K562 (cell line): Measurements from ENCODE around the gene CD151. TPM values are rescaled to one million over a fixed set of nuclear protein-coding genes. Genes with fewer than 3 reads are reported as not detected.
A peak's percentile ranks its signal among the peaks of the same experiment; 100 is the strongest.

Experiments
- BRCA1 ChIP-seq, 2 experiments: fragments of 450-650 bp in 1 of 2; sonication (generic) in 1 of 2; formaldehyde crosslinking in 1 of 2; IDR thresholded peaks; 2 replicates each; pipeline versions ENCODE4 v1.5.0 to v1.6.1; 2017 to 2020; ENCODE audit warnings: mild to moderate bottlenecking in 1 of 2, missing genetic modification reagents in 1 of 2
- CC2D1A ChIP-seq: fragments of 450-650 bp; IDR thresholded peaks from 2 replicates; pipeline ENCODE4 v1.6.1; 2017; ENCODE audit warnings: mild to moderate bottlenecking
- CCAR2 ChIP-seq: fragments of 200-400 bp; formaldehyde crosslinking; IDR thresholded peaks from 2 replicates; pipeline ENCODE4 v1.6.1; 2017; ENCODE audit warnings: mild to moderate bottlenecking, low read depth, low read length
- CUX1 ChIP-seq: fragments of 200-800 bp; sonication (Bioruptor generic); IDR thresholded peaks from 2 replicates; pipeline ENCODE4 v1.6.1; 2016; ENCODE audit warnings: missing genetic modification characterization, missing compliant biosample characterization
- E2F8 ChIP-seq: fragments of 450-650 bp; IDR thresholded peaks from 2 replicates; pipeline ENCODE4 v1.7.1; 2018; ENCODE audit warnings: mild to moderate bottlenecking, low read depth; ENCODE audit not compliant: partially characterized antibody
- EHMT2 ChIP-seq: fragments of 450-650 bp; IDR thresholded peaks from 2 replicates; pipeline ENCODE4 v1.6.1; 2018; ENCODE audit warnings: antibody characterized with exemption
- HDAC2 ChIP-seq: fragments of 450-650 bp; IDR thresholded peaks from 2 replicates; pipeline ENCODE4 v1.6.1; 2016; ENCODE audit warnings: mild to moderate bottlenecking
- KDM4B ChIP-seq, 2 experiments: fragments of 450-650 bp in 1 of 2; sonication (generic) in 1 of 2; IDR thresholded peaks; 2 replicates each; pipeline ENCODE4 v1.6.1; 2016 to 2017; ENCODE audit warnings: borderline replicate concordance in 2 of 2, antibody characterized with exemption in 1 of 2, low read depth in 1 of 2, mild to moderate bottlenecking in 1 of 2
- MXD1 ChIP-seq: fragments of 250-450 bp; sonication (Bioruptor Pico); IDR thresholded peaks from 2 replicates; pipeline ENCODE4 v1.8.0; 2021; ENCODE audit warnings: borderline replicate concordance, mild to moderate bottlenecking, moderate library complexity; ENCODE audit not compliant: poor library complexity, severe bottlenecking
- MYBL2 ChIP-seq, 2 experiments: fragments of 450-650 bp in 1 of 2; sonication (generic) in 1 of 2; formaldehyde crosslinking in 1 of 2; IDR thresholded peaks; 2 replicates each; pipeline versions ENCODE4 v1.6.1 to v1.8.1; 2017 to 2022; ENCODE audit warnings: borderline replicate concordance in 1 of 2, inconsistent platforms in 1 of 2, low read depth in 1 of 2, mild to moderate bottlenecking in 1 of 2, missing genetic modification reagents in 1 of 2, moderate library complexity in 1 of 2
- TFAP4 ChIP-seq: sonication (generic); formaldehyde crosslinking; IDR thresholded peaks from 2 replicates; pipeline ENCODE4 v1.8.0; 2022; ENCODE audit warnings: missing genetic modification reagents, mild to moderate bottlenecking, moderate library complexity, borderline replicate concordance
- ZNF717 ChIP-seq: fragments of 250-450 bp; sonication (Bioruptor Pico); IDR thresholded peaks from 2 replicates; pipeline ENCODE4 v1.5.0; 2021
- polyA plus RNA-seq, 8 experiments: library from polyadenylated mRNA; depleted of rRNA in 4 of 8; stranded (reverse) in 5 of 8; unstranded in 3 of 8; fragments of >200 nt; fragmentation: Nextera tagmentation in 2 of 8; fragmentation: Illumina TruSeq in 1 of 8; extraction: Ambion mirVana in 2 of 8; extraction: Trizol in 1 of 8; gene quantifications; 2 replicates each; pipeline versions ENCODE4 v1.2.1 to v1.2.3, GENCODE V29; 2011 to 2014; ENCODE audit warnings: inconsistent platforms in 1 of 8, missing spikeins in 1 of 8
- total RNA-seq, 7 experiments: library from RNA; depleted of rRNA in 6 of 7; stranded (reverse); fragments of >200 nt in 6 of 7; fragmentation: Illumina TruSeq in 2 of 7; extraction: Trizol in 2 of 7; gene quantifications; 2 replicates each; pipeline versions ENCODE4 v1.2.1 to v1.2.3, GENCODE V29; 2011 to 2021; ENCODE audit warnings: low replicate concordance in 1 of 7
- TF ChIP-seq, protein P1 (sequence below): fragments of 250-450 bp; sonication (Bioruptor Pico); IDR thresholded peaks from 2 replicates; pipeline ENCODE4 v1.5.0; 2022; ENCODE audit warnings: mild to moderate bottlenecking

The CD151 gene
- total and polyA plus RNA-seq, 9 of the 15 experiments (the other 6 are each of a cell fraction or from before 2014, with no cell fraction given): 2.3 to 187 (median 140) TPM

DNA sequence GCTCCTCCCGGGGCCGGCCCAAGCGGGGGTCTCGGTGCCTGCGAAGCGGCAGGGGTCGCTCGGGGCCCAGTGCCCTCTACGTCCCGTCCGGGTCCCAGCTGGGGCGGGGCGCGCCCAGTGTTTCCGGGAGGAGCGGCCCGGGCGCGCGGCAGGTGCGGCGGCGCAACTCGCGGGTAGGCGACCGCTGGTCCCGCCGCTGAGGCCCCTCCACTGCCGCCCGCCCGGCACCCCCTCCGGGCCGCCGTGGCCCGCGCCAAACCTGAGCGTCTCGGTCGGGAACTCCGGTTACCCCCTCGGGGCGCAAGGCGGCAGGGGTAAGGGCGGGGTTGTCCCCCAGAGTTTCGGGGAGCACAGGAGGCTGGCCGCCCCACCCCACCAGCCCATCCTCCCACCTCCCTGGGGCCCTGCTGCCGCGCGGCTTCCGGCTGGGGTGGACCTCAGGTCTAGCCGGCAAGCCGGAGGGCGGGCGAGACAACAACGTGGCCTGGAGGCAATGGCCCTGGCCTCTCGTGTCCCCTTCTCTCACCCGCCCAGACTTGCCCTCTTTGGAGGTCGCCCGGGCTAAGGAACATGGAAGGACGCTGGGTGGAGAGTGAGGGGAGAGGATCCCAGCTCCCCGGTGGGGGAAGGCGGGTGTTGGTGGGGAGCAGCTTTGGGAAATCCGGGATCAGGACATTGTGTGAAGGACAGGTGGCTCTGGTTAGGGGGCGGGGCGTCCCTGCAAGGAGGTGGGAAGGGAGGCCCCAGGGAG is 5.4 kb upstream of the CD151 start (continued):
- TF ChIP-seq, protein P1, sequence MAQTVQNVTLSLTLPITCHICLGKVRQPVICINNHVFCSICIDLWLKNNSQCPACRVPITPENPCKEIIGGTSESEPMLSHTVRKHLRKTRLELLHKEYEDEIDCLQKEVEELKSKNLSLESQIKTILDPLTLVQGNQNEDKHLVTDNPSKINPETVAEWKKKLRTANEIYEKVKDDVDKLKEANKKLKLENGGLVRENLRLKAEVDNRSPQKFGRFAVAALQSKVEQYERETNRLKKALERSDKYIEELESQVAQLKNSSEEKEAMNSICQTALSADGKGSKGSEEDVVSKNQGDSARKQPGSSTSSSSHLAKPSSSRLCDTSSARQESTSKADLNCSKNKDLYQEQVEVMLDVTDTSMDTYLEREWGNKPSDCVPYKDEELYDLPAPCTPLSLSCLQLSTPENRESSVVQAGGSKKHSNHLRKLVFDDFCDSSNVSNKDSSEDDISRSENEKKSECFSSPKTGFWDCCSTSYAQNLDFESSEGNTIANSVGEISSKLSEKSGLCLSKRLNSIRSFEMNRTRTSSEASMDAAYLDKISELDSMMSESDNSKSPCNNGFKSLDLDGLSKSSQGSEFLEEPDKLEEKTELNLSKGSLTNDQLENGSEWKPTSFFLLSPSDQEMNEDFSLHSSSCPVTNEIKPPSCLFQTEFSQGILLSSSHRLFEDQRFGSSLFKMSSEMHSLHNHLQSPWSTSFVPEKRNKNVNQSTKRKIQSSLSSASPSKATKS (CRISPR knock-in tag): no peak
- TF ChIP-seq HDAC2 (peak; percentile 85), TFAP4 (CRISPR knock-in tag) (peak; percentile 40; the same call in 1 of the 2 replicates), EHMT2 (no peak), CC2D1A (no peak), ZNF717 (CRISPR knock-in tag) (no peak), BRCA1 (IDR thresholded peaks at IDR 0.05) (no peak), BRCA1 (CRISPR knock-in tag; IDR thresholded peaks at IDR 0.05) (no peak), E2F8 (peak; percentile 37), KDM4B (IDR thresholded peaks at IDR 0.05; ENCODE audit: borderline replicate concordance in 2 of 2, low read depth in 1 of 2) (no peak), MXD1 (no peak), MYBL2 (IDR thresholded peaks at IDR 0.05; ENCODE audit: low read depth) (no peak), MYBL2 (CRISPR knock-in tag; IDR thresholded peaks at IDR 0.05; ENCODE audit: borderline replicate concordance) (no peak), CCAR2 (no peak), CUX1 (CRISPR knock-in tag) (no peak)
